ENCODE measurements around the gene NDUFB4.

NDUFB4 gene

DNA sequence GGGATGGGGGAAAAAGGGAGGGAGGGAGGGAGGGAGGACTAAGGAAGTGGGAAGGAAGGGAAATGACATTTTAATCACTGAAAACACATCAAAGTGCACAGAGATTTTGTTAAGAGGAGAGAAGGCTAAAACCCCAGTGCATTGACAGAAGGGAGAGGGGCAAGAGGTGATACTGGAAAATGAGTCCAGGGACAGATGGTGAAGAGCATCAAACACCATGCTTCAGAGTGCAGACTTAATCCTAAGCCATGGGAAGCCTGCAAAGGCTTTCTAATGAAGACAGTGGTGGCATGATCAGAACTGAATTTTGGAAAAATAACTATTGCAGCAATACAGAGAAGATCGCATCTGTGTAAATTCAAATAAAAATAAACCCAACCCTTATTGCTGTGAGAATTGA, 44.1 kb downstream of the NDUFB4 start:
- DNase-seq = no peak

DNA sequence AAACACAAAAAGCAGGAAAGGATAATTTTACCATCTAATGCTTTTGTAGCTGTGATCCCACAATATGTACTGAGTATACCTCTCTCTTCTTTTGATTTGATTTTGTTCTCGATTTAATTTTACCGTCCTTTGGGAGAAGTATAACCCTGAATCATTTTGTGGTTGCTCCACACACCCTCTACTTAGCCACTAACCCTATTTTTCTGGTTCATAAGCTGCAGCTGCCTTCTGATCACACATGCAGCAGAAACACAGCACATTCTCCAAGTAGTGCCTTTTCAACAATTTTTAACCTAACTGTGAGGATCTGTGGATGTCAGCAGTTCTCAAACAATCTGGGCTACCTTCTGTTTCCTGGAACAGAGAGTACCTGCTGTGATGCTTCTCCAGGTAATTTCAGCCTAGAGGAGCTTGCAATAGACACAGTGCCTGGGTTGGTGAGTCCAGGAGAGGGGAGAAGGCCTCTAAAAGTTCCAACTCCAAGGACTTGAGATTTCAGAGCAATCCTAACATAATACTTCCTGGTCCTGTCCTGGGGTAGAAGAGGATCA, 45.6 kb downstream of the NDUFB4 start:
- DNase-seq = peak in 1 of 2 donors; percentile 14

DNA sequence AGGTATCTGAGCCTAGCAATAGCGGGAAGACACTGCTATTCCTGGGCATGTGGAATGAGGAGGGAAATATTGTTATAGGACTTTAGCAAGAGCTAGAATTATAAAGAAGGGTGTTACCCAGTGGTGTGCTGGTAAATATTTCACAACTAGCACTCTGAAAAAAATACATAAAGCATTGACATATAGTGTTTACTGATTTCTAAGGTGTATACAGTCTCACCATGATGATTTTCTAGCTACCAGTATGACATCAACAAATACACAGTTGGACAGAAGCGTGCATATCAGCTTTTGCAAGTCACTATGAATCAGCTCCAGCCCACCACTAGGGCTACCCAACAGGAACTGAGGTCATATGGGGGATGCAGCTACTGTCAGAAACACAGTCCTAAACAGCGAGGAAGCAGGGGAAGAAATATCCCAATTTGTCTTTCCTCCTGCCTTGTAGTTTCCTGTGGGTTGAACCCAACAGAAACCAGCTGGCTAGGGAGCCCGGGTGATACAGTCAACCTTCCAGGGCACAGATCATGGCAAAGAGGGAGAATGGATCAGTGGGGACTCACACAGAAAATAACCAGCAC, 46.3 kb downstream of the NDUFB4 start:
- DNase-seq = no peak

DNA sequence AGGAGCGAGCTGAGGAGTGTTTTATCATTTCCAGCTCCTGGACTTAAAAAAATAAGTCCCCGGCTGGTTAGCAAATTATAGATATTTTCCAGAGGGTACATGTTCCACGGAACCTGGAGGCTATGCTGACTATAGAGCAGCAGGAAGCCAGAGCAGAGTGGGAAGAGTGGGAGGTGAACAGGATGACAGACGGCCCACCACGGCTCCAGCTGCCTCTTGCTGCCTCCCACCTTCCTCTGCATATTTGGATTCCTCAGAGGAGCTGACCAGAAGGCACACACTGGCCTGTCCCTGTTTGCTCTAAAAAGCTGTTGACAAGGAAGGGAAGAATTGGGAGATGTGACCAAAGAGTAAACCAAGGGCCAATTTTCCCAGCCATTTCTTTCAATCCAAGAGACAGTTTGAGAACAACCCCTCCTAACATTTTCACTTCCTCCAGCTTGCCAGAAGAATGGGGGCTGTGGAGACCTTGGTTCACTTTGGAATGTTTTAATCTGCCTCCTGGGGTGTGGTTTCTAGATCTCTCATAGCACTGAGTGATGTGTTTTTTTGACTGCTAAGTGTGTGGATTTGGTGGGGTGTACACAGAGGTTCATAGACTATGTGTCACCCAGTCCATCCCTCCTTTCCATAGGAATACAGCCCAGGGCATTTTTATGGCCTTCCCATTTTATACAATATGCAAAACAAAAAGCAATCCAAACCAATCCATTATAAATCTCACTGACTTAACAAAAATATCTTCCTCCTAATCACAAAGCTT, 49.1 kb downstream of the NDUFB4 start:
- DNase-seq = peak in 1 of 2 donors; percentile 12

DNA sequence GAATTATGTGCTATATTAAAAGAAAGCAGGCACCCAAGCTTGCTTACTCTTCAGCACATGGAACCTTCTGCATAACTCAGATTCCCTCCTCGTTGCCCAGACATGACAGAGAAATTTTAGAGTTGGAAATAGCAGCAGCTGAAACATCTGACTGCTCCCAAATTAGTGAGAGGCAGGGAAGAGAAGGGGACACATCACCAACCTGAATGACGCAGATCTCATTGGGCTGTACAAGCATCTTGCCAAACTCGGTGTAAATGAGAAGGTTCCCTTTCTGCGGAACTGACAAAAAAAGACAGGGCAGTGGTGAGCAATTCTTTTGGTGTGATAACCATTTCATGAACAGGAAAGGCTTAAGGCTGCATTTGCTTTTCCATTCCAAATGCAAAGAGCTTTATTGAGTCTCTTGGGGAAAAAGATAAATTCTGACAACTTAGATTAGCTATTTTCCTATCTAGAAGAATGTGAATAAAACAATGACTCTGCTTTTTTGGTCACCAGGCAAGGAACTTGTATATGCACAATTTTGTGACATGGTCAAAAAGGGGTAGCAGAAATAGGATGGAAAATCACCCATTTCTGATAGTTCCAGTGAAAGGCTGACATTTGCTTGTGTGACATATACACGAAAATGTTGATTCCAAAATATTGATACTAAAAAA, 50.8 kb downstream of the NDUFB4 start:
- no peak for DNase-seq

DNA sequence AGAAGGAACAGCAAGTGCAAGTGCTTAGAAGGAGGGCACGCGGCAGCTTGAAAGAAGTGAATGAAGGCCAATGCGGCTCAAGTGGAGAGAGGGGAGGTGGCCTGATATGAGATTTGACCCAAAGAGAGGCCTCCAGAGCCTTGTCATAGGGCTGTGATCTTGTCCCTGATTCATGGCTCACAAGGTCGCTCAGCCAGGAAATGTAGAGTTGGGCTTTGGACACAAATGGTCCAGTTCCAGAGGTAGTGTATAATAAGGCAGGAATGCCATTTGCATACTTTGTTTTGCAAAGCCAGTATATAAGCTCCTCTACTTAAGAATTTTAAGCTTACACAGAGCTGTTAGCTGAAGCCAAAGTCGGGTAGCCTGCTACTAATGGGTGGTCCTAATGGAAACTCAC, 52.2 kb downstream of the NDUFB4 start:
- DNase-seq = no peak

DNA sequence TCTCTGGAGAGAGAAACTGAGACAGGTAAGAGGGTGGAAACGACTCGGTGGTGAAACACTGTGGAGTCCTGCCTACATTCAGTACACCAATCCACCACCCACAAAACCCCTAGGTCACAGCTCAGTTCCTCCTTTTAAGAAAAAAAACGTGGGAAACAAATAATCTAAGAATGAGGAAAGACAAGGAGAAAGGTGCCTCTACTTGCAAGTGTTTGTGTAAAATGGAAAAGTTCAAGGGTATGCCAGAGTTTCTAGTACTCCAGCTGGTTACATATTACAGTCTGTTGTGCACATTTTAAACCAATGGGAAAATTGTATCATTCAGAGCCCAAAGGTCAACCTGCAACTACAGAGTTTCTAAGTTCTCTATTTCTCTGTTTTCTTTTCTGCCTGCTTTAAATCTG, 53.7 kb downstream of the NDUFB4 start:
- DNase-seq = no peak

DNA sequence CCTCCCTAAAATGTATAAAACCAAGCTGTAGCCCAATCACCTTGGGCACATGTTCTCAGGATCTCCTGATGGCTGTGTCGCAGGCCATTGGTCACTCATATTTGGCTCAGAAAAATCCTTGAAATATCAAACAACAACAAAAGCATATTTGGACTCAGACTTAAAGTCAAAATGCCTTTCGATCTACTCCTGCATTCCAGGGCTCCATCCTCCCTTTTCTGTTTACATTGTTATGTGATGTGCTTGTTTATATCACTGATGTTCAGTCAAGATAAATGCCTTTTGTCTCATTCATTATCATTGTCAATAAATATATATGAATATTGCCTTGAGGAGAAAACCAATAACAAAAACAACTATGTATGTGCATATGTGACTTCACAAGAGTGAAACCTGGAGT, 54.2 kb downstream of the NDUFB4 start:
- no peak for DNase-seq
